ENCODE data around the gene RNF133.

RNF133 gene

GRCh38 chr7:122738947-122739346 is 40.0 kb upstream of the RNF133 start:
- H2BK5ac ChIP-seq (ENCODE audit: low read length), result no peak overlapping the region
- no peak overlapping the region for H3K4ac ChIP-seq (ENCODE audit: low read length)
- H2AK5ac ChIP-seq (ENCODE audit: low read depth, low read length), result no peak overlapping the region
- no peak for DNase-seq (ENCODE audit: low spot score)
- H2AFZ ChIP-seq (ENCODE audit: low read length), result no peak overlapping the region
- H3K4me2 ChIP-seq (ENCODE audit: insufficient read depth, low read length, poor library complexity, severe bottlenecking), result no peak overlapping the region
- H3K23ac ChIP-seq (ENCODE audit: low read depth, low read length, poor library complexity), result no peak overlapping the region
- no CpG with 5 or more reads among the region's 2 CpGs for WGBS, 2 donors (ENCODE audit: extremely low coverage in 2 of 2, insufficient read length in 2 of 2, insufficient replicate concordance in 1 of 2)
- H3K14ac ChIP-seq (ENCODE audit: low read length), result no peak overlapping the region
- H3K27ac ChIP-seq (replicated peaks; ENCODE audit: low read length), result no peak overlapping the region
- H2BK15ac ChIP-seq (ENCODE audit: low read length), result no peak overlapping the region
- H3K9ac ChIP-seq (ENCODE audit: low read depth, low read length, poor library complexity), result no peak overlapping the region
- H4K91ac ChIP-seq (ENCODE audit: low read depth, low read length, poor library complexity), result no peak overlapping the region
- H3K4me1 ChIP-seq (ENCODE audit: control insufficient read depth in 2 of 2, insufficient read depth in 1 of 2, low read depth in 1 of 2, low read length in 2 of 2), result peaks cover 3 to 5% of the 10 kb centered on the region in 2 donors
- H3K79me1 ChIP-seq (ENCODE audit: low read depth, low read length), result no peaks in the 10 kb centered on the region
- no peak overlapping the region for H3K4me3 ChIP-seq (ENCODE audit: low read length in 2 of 2)
- no peak overlapping the region for H2BK120ac ChIP-seq (ENCODE audit: low read depth, low read length)
- H3K36me3 ChIP-seq (replicated peaks in 1 of 2; ENCODE audit: control insufficient read depth in 2 of 2, insufficient read depth in 2 of 2, low read length in 2 of 2), result no peaks in the 10 kb centered on the region
- no peak overlapping the region for H3K18ac ChIP-seq (ENCODE audit: low read length)
- H4K8ac ChIP-seq (ENCODE audit: low read depth, low read length), result no peak overlapping the region
- no peaks in the 10 kb centered on the region for H3K9me3 ChIP-seq (replicated peaks in 1 of 2; ENCODE audit: control insufficient read depth in 2 of 2, insufficient read depth in 1 of 2, low read depth in 1 of 2, low read length in 2 of 2)
- no peak overlapping the region for H2BK12ac ChIP-seq (ENCODE audit: low read length)
- no peaks in the 10 kb centered on the region for H3K27me3 ChIP-seq (ENCODE audit: control insufficient read depth in 3 of 3, insufficient read depth in 3 of 3, low read depth in 1 of 3, low read length in 3 of 3)

DNA sequence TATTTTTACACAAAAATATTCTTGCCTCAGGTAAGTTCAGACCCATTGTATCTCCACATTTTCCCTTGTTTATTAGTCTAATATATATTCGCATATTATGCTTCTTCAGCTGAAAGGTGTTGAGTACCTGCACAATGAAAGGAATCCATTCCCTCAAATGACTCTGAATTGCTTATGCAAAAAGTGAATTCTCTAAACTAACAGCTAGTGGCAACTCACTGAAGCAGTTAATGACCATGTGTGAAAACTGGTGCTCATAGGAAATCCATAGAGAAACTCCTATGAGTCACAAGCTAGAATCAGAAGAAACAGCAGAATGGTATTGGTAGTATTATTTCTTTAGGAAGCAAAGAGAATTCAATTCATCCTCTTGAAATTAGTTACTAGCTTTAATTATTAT is 37.3 kb upstream of the RNF133 start:
- no peak overlapping the region for H2BK5ac ChIP-seq (ENCODE audit: low read length)
- H3K4me3 ChIP-seq (ENCODE audit: low read length in 2 of 2), result no peak overlapping the region
- no peaks in the 10 kb centered on the region for H3K4me1 ChIP-seq (ENCODE audit: control insufficient read depth in 2 of 2, insufficient read depth in 1 of 2, low read depth in 1 of 2, low read length in 2 of 2)
- no peak overlapping the region for H3K23ac ChIP-seq (ENCODE audit: low read depth, low read length, poor library complexity)
- no peak overlapping the region for H3K4ac ChIP-seq (ENCODE audit: low read length)
- WGBS, 2 donors (ENCODE audit: extremely low coverage in 2 of 2, insufficient read length in 2 of 2, insufficient replicate concordance in 1 of 2), result no CpG with 5 or more reads among the region's 1 CpG
- no peaks in the 10 kb centered on the region for H3K27me3 ChIP-seq (ENCODE audit: control insufficient read depth in 3 of 3, insufficient read depth in 3 of 3, low read depth in 1 of 3, low read length in 3 of 3)
- H2BK15ac ChIP-seq (ENCODE audit: low read length), result no peak overlapping the region
- no peak overlapping the region for H4K91ac ChIP-seq (ENCODE audit: low read depth, low read length, poor library complexity)
- no peaks in the 10 kb centered on the region for H3K9me3 ChIP-seq (replicated peaks in 1 of 2; ENCODE audit: control insufficient read depth in 2 of 2, insufficient read depth in 1 of 2, low read depth in 1 of 2, low read length in 2 of 2)
- no peak overlapping the region for H4K8ac ChIP-seq (ENCODE audit: low read depth, low read length)
- no peak overlapping the region for H3K18ac ChIP-seq (ENCODE audit: low read length)
- H3K36me3 ChIP-seq (replicated peaks in 1 of 2; ENCODE audit: control insufficient read depth in 2 of 2, insufficient read depth in 2 of 2, low read length in 2 of 2), result no peaks in the 10 kb centered on the region
- no peaks in the 10 kb centered on the region for H3K79me1 ChIP-seq (ENCODE audit: low read depth, low read length)
- H2BK12ac ChIP-seq (ENCODE audit: low read length), result no peak overlapping the region
- H3K27ac ChIP-seq (replicated peaks; ENCODE audit: low read length), result no peak overlapping the region
- H3K14ac ChIP-seq (ENCODE audit: low read length), result no peak overlapping the region
- no peak for DNase-seq (ENCODE audit: low spot score)
- H2AFZ ChIP-seq (ENCODE audit: low read length), result no peak overlapping the region
- H3K4me2 ChIP-seq (ENCODE audit: insufficient read depth, low read length, poor library complexity, severe bottlenecking), result no peak overlapping the region
- no peak overlapping the region for H3K9ac ChIP-seq (ENCODE audit: low read depth, low read length, poor library complexity)
- H2AK5ac ChIP-seq (ENCODE audit: low read depth, low read length), result no peak overlapping the region
- no peak overlapping the region for H2BK120ac ChIP-seq (ENCODE audit: low read depth, low read length)

- DNase-seq (ENCODE audit: low spot score), result no peak
- H3K4ac ChIP-seq (ENCODE audit: low read length), result no peak overlapping the region
- no CpG with 5 or more reads among the region's 1 CpG for WGBS, 2 donors (ENCODE audit: extremely low coverage in 2 of 2, insufficient read length in 2 of 2, insufficient replicate concordance in 1 of 2)
- no peak overlapping the region for H2BK12ac ChIP-seq (ENCODE audit: low read length)
- no peak overlapping the region for H3K4me3 ChIP-seq (ENCODE audit: low read length in 2 of 2)
- H4K8ac ChIP-seq (ENCODE audit: low read depth, low read length), result no peak overlapping the region
- H3K4me1 ChIP-seq (ENCODE audit: control insufficient read depth in 2 of 2, insufficient read depth in 1 of 2, low read depth in 1 of 2, low read length in 2 of 2), result no peaks in the 10 kb centered on the region
- H3K27ac ChIP-seq (replicated peaks; ENCODE audit: low read length), result no peak overlapping the region
- no peak overlapping the region for H3K9ac ChIP-seq (ENCODE audit: low read depth, low read length, poor library complexity)
- H2BK5ac ChIP-seq (ENCODE audit: low read length), result no peak overlapping the region
- no peaks in the 10 kb centered on the region for H3K27me3 ChIP-seq (ENCODE audit: control insufficient read depth in 3 of 3, insufficient read depth in 3 of 3, low read depth in 1 of 3, low read length in 3 of 3)
- no peak overlapping the region for H3K4me2 ChIP-seq (ENCODE audit: insufficient read depth, low read length, poor library complexity, severe bottlenecking)
- no peak overlapping the region for H2BK15ac ChIP-seq (ENCODE audit: low read length)
- H2AK5ac ChIP-seq (ENCODE audit: low read depth, low read length), result no peak overlapping the region
- H3K79me1 ChIP-seq (ENCODE audit: low read depth, low read length), result no peaks in the 10 kb centered on the region
- no peak overlapping the region for H3K14ac ChIP-seq (ENCODE audit: low read length)
- H3K18ac ChIP-seq (ENCODE audit: low read length), result no peak overlapping the region
- no peak overlapping the region for H4K91ac ChIP-seq (ENCODE audit: low read depth, low read length, poor library complexity)
- H3K9me3 ChIP-seq (replicated peaks in 1 of 2; ENCODE audit: control insufficient read depth in 2 of 2, insufficient read depth in 1 of 2, low read depth in 1 of 2, low read length in 2 of 2), result no peaks in the 10 kb centered on the region
- H2BK120ac ChIP-seq (ENCODE audit: low read depth, low read length), result no peak overlapping the region
- H3K23ac ChIP-seq (ENCODE audit: low read depth, low read length, poor library complexity), result no peak overlapping the region
- H3K36me3 ChIP-seq (replicated peaks in 1 of 2; ENCODE audit: control insufficient read depth in 2 of 2, insufficient read depth in 2 of 2, low read length in 2 of 2), result no peaks in the 10 kb centered on the region
- no peak overlapping the region for H2AFZ ChIP-seq (ENCODE audit: low read length)
Measured at GRCh38 chr7:122727759-122728158, 28.8 kb upstream of the RNF133 start.

- H3K18ac ChIP-seq (ENCODE audit: low read length), result no peak overlapping the region
- H2BK15ac ChIP-seq (ENCODE audit: low read length), result no peak overlapping the region
- H2BK120ac ChIP-seq (ENCODE audit: low read depth, low read length), result no peak overlapping the region
- no peak overlapping the region for H3K9ac ChIP-seq (ENCODE audit: low read depth, low read length, poor library complexity)
- H3K4me2 ChIP-seq (ENCODE audit: insufficient read depth, low read length, poor library complexity, severe bottlenecking), result no peak overlapping the region
- H3K27me3 ChIP-seq (ENCODE audit: control insufficient read depth in 3 of 3, insufficient read depth in 3 of 3, low read depth in 1 of 3, low read length in 3 of 3), result no peaks in the 10 kb centered on the region
- H2AK5ac ChIP-seq (ENCODE audit: low read depth, low read length), result no peak overlapping the region
- no peaks in the 10 kb centered on the region for H3K9me3 ChIP-seq (replicated peaks in 1 of 2; ENCODE audit: control insufficient read depth in 2 of 2, insufficient read depth in 1 of 2, low read depth in 1 of 2, low read length in 2 of 2)
- H3K23ac ChIP-seq (ENCODE audit: low read depth, low read length, poor library complexity), result no peak overlapping the region
- DNase-seq (ENCODE audit: low spot score), result no peak
- no peaks in the 10 kb centered on the region for H3K36me3 ChIP-seq (replicated peaks in 1 of 2; ENCODE audit: control insufficient read depth in 2 of 2, insufficient read depth in 2 of 2, low read length in 2 of 2)
- no peak overlapping the region for H3K14ac ChIP-seq (ENCODE audit: low read length)
- no peak overlapping the region for H3K27ac ChIP-seq (replicated peaks; ENCODE audit: low read length)
- H3K79me1 ChIP-seq (ENCODE audit: low read depth, low read length), result no peaks in the 10 kb centered on the region
- H4K91ac ChIP-seq (ENCODE audit: low read depth, low read length, poor library complexity), result no peak overlapping the region
- H2BK5ac ChIP-seq (ENCODE audit: low read length), result no peak overlapping the region
- H2AFZ ChIP-seq (ENCODE audit: low read length), result no peak overlapping the region
- H3K4me1 ChIP-seq (ENCODE audit: control insufficient read depth in 2 of 2, insufficient read depth in 1 of 2, low read depth in 1 of 2, low read length in 2 of 2), result no peaks in the 10 kb centered on the region
- no peak overlapping the region for H3K4me3 ChIP-seq (ENCODE audit: low read length in 2 of 2)
- no peak overlapping the region for H2BK12ac ChIP-seq (ENCODE audit: low read length)
- H3K4ac ChIP-seq (ENCODE audit: low read length), result no peak overlapping the region
- no peak overlapping the region for H4K8ac ChIP-seq (ENCODE audit: low read depth, low read length)
Measured at GRCh38 chr7:122727354-122727753, 28.4 kb upstream of the RNF133 start.
